GM21723 (cell line): ENCODE results near the gene ATP6V0A4.
"Not testable (repeated sequence)": the region's sequence is repeated elsewhere in the genome, so short reads cannot be mapped to it uniquely, and the experiment has no call there.

ENCODE experiments used
- ATAC-seq: cut with Tn5 transposase; IDR thresholded peaks from one replicate; pipeline ENCODE4 v1.9.1; 2021; ENCODE audit warnings: mild to moderate bottlenecking, moderate library complexity; ENCODE audit not compliant: unreplicated experiment

ATP6V0A4 gene

DNA sequence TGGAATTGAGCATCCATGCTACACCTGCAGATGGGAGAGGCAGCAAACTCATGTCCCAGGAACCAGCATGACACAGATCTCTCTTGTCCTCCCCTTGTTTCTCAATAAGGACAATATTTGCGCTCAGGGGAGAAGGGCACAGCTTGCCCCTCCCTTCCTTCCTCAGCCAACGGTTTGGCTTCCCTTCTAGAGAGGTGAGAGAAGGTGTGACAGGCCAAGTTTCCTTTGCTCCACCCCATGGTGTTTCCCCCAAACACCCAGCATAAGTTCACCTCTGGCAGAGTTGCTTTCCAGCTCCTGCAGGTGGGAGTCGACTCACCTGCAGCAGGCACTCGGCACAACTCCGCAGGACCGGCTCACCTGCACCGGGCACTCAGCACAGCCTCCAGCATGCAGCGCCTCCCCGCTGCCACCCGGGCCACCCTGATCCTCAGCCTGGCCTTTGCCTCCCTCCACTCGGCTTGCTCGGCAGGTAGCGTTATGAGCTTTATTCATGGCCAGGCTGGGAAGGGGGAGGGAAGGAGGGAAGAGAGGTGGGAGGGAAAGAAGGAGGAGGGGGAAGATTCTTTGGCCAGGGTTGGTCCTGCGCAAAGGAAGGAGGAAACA is at the start of gene ATP6V0A4, which contains the start of gene TMEM213:
ATP6V0A4 (minus strand) TSS at position 482 of the 606 bp plus-strand sequence. CDS start 26,949 bp downstream, outside the sequence.
TMEM213 (plus strand) TSS at position 280 of the 606 bp plus-strand sequence; CDS start at position 391, 111 bp downstream.
- no peak for ATAC-seq

- ATAC-seq, result no peak
These were observed 47.7 kb upstream of the ATP6V0A4 start for GRCh38 chr7:138845711-138846110.

GRCh38 chr7:138843632-138844580 is 45.9 kb upstream of the ATP6V0A4 start:
- ATAC-seq, result no peak

- no peak for ATAC-seq
These were observed 44.1 kb upstream of the ATP6V0A4 start for GRCh38 chr7:138842111-138842510.

DNA sequence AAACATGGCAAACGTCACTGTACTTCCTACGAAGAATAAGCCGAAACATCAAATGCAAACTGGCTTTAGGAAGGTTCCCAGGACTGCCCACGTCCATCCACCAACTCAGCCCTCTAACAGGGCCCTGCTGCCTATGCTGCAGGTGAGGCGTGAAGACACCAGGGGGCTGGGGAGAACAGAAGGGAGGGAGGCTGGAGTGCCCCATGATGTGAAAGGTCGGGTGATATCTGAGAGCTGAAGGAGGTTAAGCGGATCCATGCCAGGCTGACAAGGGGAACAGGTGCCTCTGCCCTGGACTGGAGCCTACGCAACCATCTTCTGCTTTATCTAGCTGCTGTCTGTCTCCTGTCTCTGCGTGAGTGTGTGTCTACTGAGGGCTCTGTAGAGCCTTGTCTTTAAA is 40.2 kb upstream of the ATP6V0A4 start:
- no peak for ATAC-seq

DNA sequence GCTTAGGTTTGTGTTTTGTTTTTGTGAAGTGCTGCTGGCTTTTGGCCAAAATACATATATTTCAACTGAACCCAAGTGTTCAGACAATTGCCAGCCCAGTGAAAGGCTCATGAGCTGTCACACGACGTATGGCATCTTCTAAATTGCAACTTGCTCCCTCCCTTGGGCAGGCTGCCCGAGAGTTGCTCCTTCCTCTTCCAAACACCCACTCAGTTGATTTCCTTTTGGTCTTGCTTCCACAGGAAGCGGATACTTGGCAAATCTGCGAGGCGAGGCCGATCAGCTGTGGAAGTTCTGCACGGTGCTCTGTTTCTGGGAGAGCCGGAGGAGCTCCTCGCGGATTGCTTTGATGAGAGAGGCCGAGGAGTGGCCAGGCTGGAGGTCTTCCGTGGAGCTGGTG is 39.6 kb upstream of the ATP6V0A4 start:
- ATAC-seq, result no peak

- ATAC-seq, result no peak
These were observed 37.1 kb upstream of the ATP6V0A4 start for GRCh38 chr7:138835087-138835486.

- ATAC-seq, result no peak
These were observed 36.6 kb upstream of the ATP6V0A4 start for GRCh38 chr7:138834583-138834982.

DNA sequence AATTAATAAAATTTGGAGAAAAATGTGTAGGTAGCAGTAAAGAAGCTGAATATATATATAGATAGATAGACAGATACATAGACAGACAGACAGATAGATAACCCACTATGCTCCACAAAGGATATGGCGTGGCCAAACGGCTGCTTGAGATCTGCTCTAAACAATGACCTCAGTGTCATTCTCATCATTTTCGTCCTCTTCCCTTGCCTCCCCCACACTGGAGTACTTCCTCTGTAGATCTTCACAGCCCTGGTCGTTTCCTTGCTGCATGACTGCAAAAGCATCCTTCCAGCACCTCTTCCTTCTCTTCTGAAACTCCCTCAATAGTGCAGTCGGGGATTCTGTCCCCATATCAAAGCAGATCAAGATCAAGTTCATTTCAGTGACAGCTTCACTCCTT is 35.6 kb upstream of the ATP6V0A4 start:
- ATAC-seq, result no peak

DNA sequence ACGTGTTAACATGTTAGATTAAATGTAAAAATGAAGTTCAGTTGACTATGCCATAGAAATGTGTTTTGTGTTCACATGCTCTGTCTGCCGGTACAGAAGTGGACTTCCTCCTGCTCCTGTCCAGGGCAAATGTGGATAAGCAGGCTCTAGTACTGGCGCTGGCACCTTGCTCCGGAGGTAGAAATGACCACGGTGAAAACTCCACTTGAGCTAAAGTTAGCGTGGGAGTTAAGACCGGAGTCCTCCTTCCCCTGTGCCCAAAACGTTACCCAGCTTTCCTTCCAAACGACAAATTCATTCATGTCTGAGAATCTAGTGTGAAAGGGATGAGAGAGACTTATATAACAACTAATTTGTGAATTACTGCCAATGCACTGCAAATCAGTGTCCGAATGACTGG is 35.0 kb upstream of the ATP6V0A4 start:
- no peak for ATAC-seq

- no peak for ATAC-seq
These were observed 31.3 kb upstream of the ATP6V0A4 start for GRCh38 chr7:138829335-138829734.

- no peak for ATAC-seq
These were observed 30.3 kb upstream of the ATP6V0A4 start for GRCh38 chr7:138828302-138828701.

DNA sequence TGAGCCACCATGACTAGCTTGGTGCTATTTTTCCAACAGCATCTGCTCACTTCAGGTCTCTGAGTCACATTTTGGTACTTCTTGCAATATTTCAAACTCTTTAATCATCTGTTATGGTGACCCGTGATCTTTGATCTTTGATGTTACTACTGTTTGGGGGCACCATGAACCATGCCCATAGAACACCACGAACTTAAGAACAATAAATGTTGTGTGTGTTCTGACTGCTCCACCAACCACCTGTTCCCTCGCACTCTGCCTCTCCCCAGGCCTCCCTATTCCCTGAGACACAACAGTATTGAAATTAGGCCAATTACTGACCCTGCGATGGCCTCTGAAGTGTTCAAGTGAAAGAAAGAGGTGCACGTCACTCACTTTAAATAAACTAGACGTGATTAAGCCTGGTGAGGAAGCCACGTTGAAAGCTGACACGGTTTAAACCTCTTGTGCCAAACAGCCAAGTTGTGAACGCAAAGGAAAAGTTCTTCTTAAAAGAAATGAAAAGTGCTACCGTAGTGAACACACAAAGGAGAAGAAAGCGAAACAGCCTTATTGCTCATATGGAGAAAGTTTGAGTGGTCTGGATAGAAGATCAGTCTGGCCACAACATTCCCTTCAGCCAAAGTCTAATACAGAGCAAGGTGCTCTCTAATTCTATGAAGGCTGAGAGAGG is 27.2 kb upstream of the ATP6V0A4 start:
- no peak for ATAC-seq

GRCh38 chr7:138822867-138823535 is 25.0 kb upstream of the ATP6V0A4 start:
- no peak for ATAC-seq

DNA sequence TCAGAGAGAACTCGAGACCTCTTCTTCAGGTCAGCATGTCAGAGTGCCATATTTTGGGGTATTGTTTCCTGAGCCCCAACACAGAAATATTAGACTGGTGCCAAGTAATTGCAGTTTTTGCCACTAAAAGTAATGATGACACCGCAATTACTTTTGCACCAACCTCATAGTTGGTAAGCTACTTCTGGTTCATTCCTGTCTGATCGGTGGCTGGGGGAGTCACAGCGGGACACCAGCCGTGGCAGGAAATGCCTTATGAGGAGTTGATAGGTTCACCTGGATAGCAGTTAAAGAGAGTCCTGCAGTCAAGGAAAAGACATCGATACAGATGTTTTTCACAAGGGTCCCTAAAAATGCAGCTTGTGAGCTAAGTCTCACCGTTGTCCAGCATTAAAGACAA is 23.9 kb upstream of the ATP6V0A4 start:
- ATAC-seq, result no peak

GRCh38 chr7:138819625-138820024 is 21.6 kb upstream of the ATP6V0A4 start:
- no peak for ATAC-seq

GRCh38 chr7:138816650-138817049 is 18.7 kb upstream of the ATP6V0A4 start:
- ATAC-seq, result no peak

GRCh38 chr7:138814816-138815332 is 16.9 kb upstream of the ATP6V0A4 start:
- no peak for ATAC-seq

GRCh38 chr7:138813945-138814344 is 15.9 kb upstream of the ATP6V0A4 start:
- no peak for ATAC-seq

DNA sequence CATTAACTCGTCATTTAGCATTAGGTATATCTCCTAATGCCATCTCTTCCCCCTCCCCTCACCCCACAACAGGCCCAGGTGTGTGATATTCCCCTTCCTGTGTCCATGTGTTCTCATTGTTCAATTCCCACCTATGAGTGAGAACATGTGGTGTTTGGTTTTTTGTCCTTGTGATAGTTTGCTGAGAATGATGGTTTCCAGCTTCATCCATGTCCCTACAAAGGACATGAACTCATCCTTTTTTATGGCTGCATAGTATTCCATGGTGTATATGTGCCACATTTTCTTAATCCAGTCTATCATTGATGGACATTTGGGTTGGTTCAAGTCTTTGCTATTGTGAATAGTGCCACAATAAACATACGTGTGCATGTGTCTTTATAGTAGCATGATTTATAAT is 13.3 kb upstream of the ATP6V0A4 start:
- ATAC-seq, result not testable (repeated sequence)

GRCh38 chr7:138809346-138809745 is 11.3 kb upstream of the ATP6V0A4 start:
- ATAC-seq, result no peak
